KBM-7 (cell line): ENCODE data around the gene NDST3.

Experiments used
- DNase-seq: peaks from one replicate; pipeline ENCODE4 v3.0.0-alpha.2; 2015
- in situ Hi-C: fragments of 300-500 bp; cut with MboI; formaldehyde crosslinking; loops from 2 replicates; pipeline ENCODE4 v1.14.3; 2020; ENCODE audit warnings: low sequenced_read_pairs, low pct_unique_long_range_greater_than_20kb, mixed read lengths

Gene NDST3

GRCh38 chr4:118034053-118034785, at the start of gene NDST3:
NDST3 (plus strand) TSS chr4:118034486; CDS start chr4:118053911, 19,425 bp downstream.
- in situ Hi-C loops: no loop called here
- DNase-seq: peak; percentile 85

- DNase-seq: no peak
- in situ Hi-C loops: no loop called here
Observed at GRCh38 chr4:117986321-117986720, 48.0 kb upstream of the NDST3 start.

DNA sequence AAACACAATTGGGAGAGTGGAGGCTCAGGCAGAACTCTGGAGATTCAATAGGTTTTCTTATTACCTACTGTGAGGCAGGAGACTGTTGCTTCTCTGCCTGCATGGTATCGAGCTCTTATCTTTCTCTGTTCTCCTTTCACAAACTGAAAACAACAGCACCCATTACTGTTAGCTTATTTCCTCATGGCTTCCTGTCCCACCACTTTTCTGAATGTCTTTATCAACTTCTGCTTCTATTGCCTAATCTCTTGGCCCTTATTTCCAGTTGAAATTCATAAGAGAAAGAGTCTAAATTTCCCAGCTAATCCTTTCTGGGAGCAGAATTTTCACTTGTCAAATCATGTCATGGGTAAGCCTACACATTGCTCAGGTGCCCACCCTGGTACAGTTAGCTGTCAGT, 46.8 kb upstream of the NDST3 start:
- DNase-seq: peak; percentile 69
- in situ Hi-C loops: no loop called here

GRCh38 chr4:117996891-117997290, 37.4 kb upstream of the NDST3 start:
- in situ Hi-C loops: no loop called here
- DNase-seq: no peak

GRCh38 chr4:118004088-118004487, 30.2 kb upstream of the NDST3 start:
- DNase-seq: no peak
- in situ Hi-C loops: no loop called here

- DNase-seq: no peak
- in situ Hi-C loops: no loop called here
Observed at GRCh38 chr4:118005883-118006282, 28.4 kb upstream of the NDST3 start.

- DNase-seq: no peak
- in situ Hi-C loops: no loop called here
Observed at GRCh38 chr4:118012142-118012541, 22.1 kb upstream of the NDST3 start.

- in situ Hi-C loops: no loop called here
- DNase-seq: no peak
Observed at GRCh38 chr4:118014831-118015230, 19.5 kb upstream of the NDST3 start.

GRCh38 chr4:118018381-118019145, 15.7 kb upstream of the NDST3 start:
- DNase-seq: no peak
- in situ Hi-C loops: no loop called here

GRCh38 chr4:118026806-118027205, 7.5 kb upstream of the NDST3 start:
- no peak for DNase-seq
- in situ Hi-C loops: no loop called here

- in situ Hi-C loops: no loop called here
Observed at GRCh38 chr4:118029224-118029623, 5.1 kb upstream of the NDST3 start.

GRCh38 chr4:118032691-118033090, 1.6 kb upstream of the NDST3 start:
- in situ Hi-C loops: no loop called here
- DNase-seq: no peak

More at GRCh38 chr4:118029224-118029623, 5.1 kb upstream of the NDST3 start:
- no peak for DNase-seq

GRCh38 chr4:118033148-118034052, 886 bp upstream of the NDST3 start:
- DNase-seq: peak; percentile 76
- in situ Hi-C loops: no loop called here

DNA sequence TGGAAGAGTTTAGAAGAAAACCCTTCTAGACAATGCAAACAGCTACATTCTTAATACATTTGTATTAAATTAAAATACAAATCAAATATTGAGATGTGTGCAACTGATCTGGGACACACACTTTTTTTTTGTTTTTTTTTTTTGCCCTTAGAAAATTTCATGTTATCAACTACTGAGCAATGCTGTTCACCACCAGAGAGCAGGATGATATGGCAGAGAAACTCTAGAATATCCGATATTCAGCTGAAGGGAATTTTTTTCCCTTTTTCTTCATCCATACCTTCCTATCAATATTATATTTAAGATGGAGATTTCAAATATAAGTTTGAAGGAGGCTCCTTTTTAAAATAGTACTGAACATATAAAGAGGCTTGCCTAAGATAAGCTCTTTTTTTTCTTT, 1.0 kb downstream of the NDST3 start:
- DNase-seq: no peak
- in situ Hi-C loops: no loop called here

GRCh38 chr4:118036336-118036735, 2.0 kb downstream of the NDST3 start:
- in situ Hi-C loops: no loop called here
- no peak for DNase-seq

DNA sequence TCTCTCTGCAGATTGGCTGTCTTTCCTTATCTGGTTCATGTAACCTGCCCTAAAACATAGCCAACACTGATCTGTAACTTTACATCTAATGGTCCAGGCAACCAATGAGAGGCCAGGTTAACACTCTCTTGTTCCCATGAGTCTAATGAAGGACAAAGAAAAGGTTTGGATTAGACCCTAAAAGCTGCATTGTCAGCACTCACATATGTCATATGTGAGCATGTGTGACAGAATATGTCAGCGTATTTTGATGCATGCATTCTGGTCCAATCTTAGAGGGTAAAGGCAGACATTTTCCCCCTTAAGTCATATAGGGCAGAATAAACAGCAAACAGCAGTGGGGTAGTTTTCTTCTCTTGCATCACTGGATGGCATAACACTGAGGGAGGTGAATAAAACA, 3.7 kb downstream of the NDST3 start:
- DNase-seq: no peak
- in situ Hi-C loops: no loop called here

DNA sequence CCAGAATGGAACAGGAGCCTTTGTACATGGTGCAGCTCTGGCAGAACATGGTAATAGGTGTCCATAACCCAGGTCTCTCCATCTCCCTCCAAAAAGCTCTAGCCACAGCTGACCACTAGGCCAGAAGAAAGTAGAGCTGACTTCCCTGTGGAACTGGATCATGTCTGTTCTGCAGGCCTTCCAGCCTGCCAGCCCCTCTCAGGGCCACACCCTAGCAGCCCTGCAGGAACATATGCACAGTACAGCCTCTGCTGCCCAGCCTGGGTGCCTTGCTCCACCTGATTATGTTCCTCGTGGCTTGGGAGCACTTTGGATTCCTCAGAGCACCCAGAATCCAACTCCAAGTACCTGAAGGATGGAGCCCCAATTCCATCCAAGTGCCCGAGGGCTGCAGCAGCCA, 12.0 kb downstream of the NDST3 start:
- in situ Hi-C loops: no loop called here
- no peak for DNase-seq

DNA sequence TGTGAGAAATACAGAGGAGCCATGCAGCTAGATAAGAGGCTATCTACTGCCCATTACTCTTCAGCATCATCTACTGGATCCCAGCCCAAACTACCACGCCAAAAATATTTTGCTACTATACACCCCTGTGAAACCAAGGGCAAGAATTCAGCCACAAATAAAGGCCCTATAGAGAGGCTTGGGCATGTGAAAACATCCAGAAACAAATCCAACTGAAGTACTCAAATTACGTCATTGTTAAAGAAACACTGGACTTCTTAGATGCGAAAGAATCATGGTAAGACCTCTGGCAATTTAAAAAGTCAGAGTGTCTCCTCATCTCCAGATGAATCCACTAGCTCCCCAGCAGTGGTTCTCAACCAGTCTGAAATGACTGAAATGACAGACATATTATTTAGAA, 12.8 kb downstream of the NDST3 start:
- in situ Hi-C loops: no loop called here
- DNase-seq: no peak

DNA sequence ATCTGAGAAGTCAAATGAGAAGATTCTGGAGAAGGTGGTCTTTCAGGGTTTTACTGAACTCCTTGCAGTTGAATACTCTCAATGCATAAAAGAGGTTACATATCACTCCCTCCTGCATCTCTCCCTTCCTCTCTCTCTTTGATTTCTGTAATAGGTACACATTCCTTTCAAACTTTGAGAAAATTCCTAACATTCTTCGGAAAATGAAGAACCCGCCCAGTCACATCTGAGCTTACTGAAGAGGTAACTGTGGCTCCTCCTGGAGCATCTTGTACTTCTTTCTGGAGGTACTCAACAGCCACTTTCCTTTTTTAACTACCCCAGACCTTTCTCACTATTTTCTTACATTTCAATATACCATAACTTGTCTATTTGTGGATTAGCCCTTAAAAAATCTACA, 24.7 kb downstream of the NDST3 start:
- DNase-seq: no peak
- in situ Hi-C loops: no loop called here

DNA sequence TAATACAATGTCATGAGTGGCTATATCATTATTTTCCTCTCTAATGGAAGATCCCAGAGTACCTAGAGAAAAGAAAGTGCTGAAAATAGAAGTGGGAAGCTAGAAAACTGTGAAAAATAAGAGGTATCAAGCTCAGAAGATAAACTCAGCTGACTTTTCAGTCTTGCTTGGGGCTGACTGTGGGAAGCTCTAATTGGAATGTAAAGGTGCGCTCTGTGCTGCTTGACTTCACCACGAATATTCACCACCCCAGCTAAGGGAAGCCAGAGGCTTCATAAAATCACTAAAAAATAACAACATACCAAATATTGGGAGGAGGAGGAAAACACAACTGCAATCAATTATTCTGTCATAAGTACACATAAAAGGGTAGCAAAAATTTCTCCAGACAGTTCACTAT, 25.1 kb downstream of the NDST3 start:
- in situ Hi-C loops: no loop called here
- no peak for DNase-seq
